Urinary bladder (tissue), 4 donors: ENCODE data around the gene NRXN3. TPM values are rescaled to one million over a fixed set of nuclear protein-coding genes. Genes with fewer than 3 reads are reported as not detected.

Experiments used
- DNase-seq: peaks from one replicate; pipeline ENCODE4 v3.0.0-alpha.2; 2015; ENCODE audit errors: extremely low spot score
- H3K27ac ChIP-seq: one replicate; pipeline ENCODE4 v1.5.1; 2013; ENCODE audit warnings: low read depth, mild to moderate bottlenecking, moderate library complexity
- H3K36me3 ChIP-seq: one replicate; pipeline ENCODE4 v1.6.1; 2013; ENCODE audit warnings: mild to moderate bottlenecking, moderate library complexity; ENCODE audit not compliant: insufficient read depth
- H3K4me1 ChIP-seq: one replicate; pipeline ENCODE4 v1.6.1; 2013; ENCODE audit warnings: mild to moderate bottlenecking, moderate library complexity; ENCODE audit not compliant: insufficient read depth
- H3K4me3 ChIP-seq: one replicate; pipeline ENCODE4 v1.5.1; 2013; ENCODE audit warnings: low read depth, low read length
- WGBS: extraction: QIAGEN DNeasy Blood & Tissue Kit; methylation state at CpG from one replicate; pipeline ENCODE4 v1.1.7; 2013; 5-methylcytosine and 5-hydroxymethylcytosine counted together
- polyA plus RNA-seq: library from polyadenylated mRNA; stranded (reverse); fragments of 200-250 nt; gene quantifications from one replicate; pipeline ENCODE4 v1.2.3, GENCODE V29; 2013
- total RNA-seq: library from RNA; depleted of rRNA; stranded (reverse); fragments of >200 nt; gene quantifications from one replicate; pipeline ENCODE4 v1.2.3, GENCODE V29; 2014
- donor health status: healthy with polysubstance abuse.
- donor health status: healthy.

The NRXN3 gene
- total and polyA plus RNA-seq, 2 donors: 3.9 to 6.7 TPM

- Histone ChIP-seq H3K4me3 (no peak overlapping the region), H3K36me3 (no peaks in the 10 kb centered on the region), H3K27ac (no peak overlapping the region), H3K4me1 (no peaks in the 10 kb centered on the region)
- DNase-seq: no peak
- WGBS: 72% methylated on average over 3 of the region's 3 CpGs
These were observed 121.8 kb downstream of the NRXN3 start for GRCh38 chr14:78292003-78292402.

- no peaks in the 10 kb centered on the region for H3K36me3 ChIP-seq
- DNase-seq: no peak
- 57% methylated on average over 11 of the region's 11 CpGs for WGBS
- H3K4me1 ChIP-seq: no peaks in the 10 kb centered on the region
- no peak overlapping the region for H3K27ac ChIP-seq
- H3K4me3 ChIP-seq: no peak overlapping the region
These were observed 127.7 kb downstream of the NRXN3 start for GRCh38 chr14:78297858-78298257.

GRCh38 chr14:78298298-78298697 lies 128.1 kb downstream of the NRXN3 start:
- Histone ChIP-seq H3K4me1 (no peaks in the 10 kb centered on the region), H3K36me3 (no peaks in the 10 kb centered on the region), H3K4me3 (no peak overlapping the region), H3K27ac (no peak overlapping the region)
- no peak for DNase-seq
- WGBS: 39% methylated on average over 1 of the region's 1 CpG

GRCh38 chr14:78302841-78303240 lies 132.7 kb downstream of the NRXN3 start:
- DNase-seq: no peak
- no peaks in the 10 kb centered on the region for H3K36me3 ChIP-seq
- no peaks in the 10 kb centered on the region for H3K4me1 ChIP-seq

GRCh38 chr14:78307671-78308070 lies 137.5 kb downstream of the NRXN3 start:
- no peaks in the 10 kb centered on the region for H3K36me3 ChIP-seq
- DNase-seq: no peak
- 48% methylated on average over 2 of the region's 2 CpGs for WGBS

More at GRCh38 chr14:78302841-78303240, 132.7 kb downstream of the NRXN3 start:
- Histone ChIP-seq H3K27ac (no peak overlapping the region), H3K4me3 (no peak overlapping the region)
- 19% methylated on average over 2 of the region's 2 CpGs for WGBS

GRCh38 chr14:78308079-78308478 lies 137.9 kb downstream of the NRXN3 start:
- no peak overlapping the region for H3K27ac ChIP-seq
- H3K4me3 ChIP-seq: no peak overlapping the region
- DNase-seq: no peak
- 76% methylated on average over 2 of the region's 2 CpGs for WGBS
- no peaks in the 10 kb centered on the region for H3K36me3 ChIP-seq
- H3K4me1 ChIP-seq: no peaks in the 10 kb centered on the region

More at GRCh38 chr14:78307671-78308070, 137.5 kb downstream of the NRXN3 start:
- no peaks in the 10 kb centered on the region for H3K4me1 ChIP-seq
- no peak overlapping the region for H3K27ac ChIP-seq
- H3K4me3 ChIP-seq: no peak overlapping the region

- Histone ChIP-seq H3K36me3 (no peaks in the 10 kb centered on the region), H3K4me3 (no peak overlapping the region), H3K4me1 (no peaks in the 10 kb centered on the region), H3K27ac (no peak overlapping the region)
- no peak for DNase-seq
- 79% methylated on average over 3 of the region's 3 CpGs for WGBS
These were observed 140.1 kb downstream of the NRXN3 start for GRCh38 chr14:78310272-78310671.

- no peak for DNase-seq
- no peaks in the 10 kb centered on the region for H3K4me1 ChIP-seq
- WGBS: 65% methylated on average over 3 of the region's 3 CpGs
- H3K36me3 ChIP-seq: no peaks in the 10 kb centered on the region
- no peak overlapping the region for H3K4me3 ChIP-seq
- H3K27ac ChIP-seq: no peak overlapping the region
These were observed 143.3 kb downstream of the NRXN3 start for GRCh38 chr14:78313499-78313898.

GRCh38 chr14:78314484-78314883 lies 144.3 kb downstream of the NRXN3 start:
- Histone ChIP-seq H3K27ac (no peak overlapping the region), H3K36me3 (no peaks in the 10 kb centered on the region), H3K4me3 (no peak overlapping the region), H3K4me1 (no peaks in the 10 kb centered on the region)
- DNase-seq: no peak
- WGBS: 83% methylated on average over 4 of the region's 4 CpGs

GRCh38 chr14:78316052-78316451 lies 145.9 kb downstream of the NRXN3 start:
- WGBS: 43% methylated on average over 1 of the region's 1 CpG

GRCh38 chr14:78316786-78317185 lies 146.6 kb downstream of the NRXN3 start:
- no peak overlapping the region for H3K4me3 ChIP-seq
- no peak for DNase-seq
- 61% methylated on average over 3 of the region's 3 CpGs for WGBS
- no peak overlapping the region for H3K27ac ChIP-seq
- H3K4me1 ChIP-seq: no peaks in the 10 kb centered on the region
- no peaks in the 10 kb centered on the region for H3K36me3 ChIP-seq

More at GRCh38 chr14:78316052-78316451, 145.9 kb downstream of the NRXN3 start:
- no peaks in the 10 kb centered on the region for H3K36me3 ChIP-seq
- H3K4me1 ChIP-seq: no peaks in the 10 kb centered on the region
- no peak overlapping the region for H3K4me3 ChIP-seq
- H3K27ac ChIP-seq: no peak overlapping the region
- DNase-seq: no peak

GRCh38 chr14:78319406-78319805 lies 149.2 kb downstream of the NRXN3 start:
- Histone ChIP-seq H3K4me1 (no peaks in the 10 kb centered on the region), H3K27ac (no peak overlapping the region), H3K36me3 (no peaks in the 10 kb centered on the region), H3K4me3 (no peak overlapping the region)
- 79% methylated on average over 2 of the region's 2 CpGs for WGBS
- no peak for DNase-seq

GRCh38 chr14:78319887-78320635 lies 149.9 kb downstream of the NRXN3 start:
- Histone ChIP-seq H3K36me3 (no peaks in the 10 kb centered on the region), H3K4me3 (no peak overlapping the region), H3K4me1 (no peaks in the 10 kb centered on the region), H3K27ac (no peak overlapping the region)
- 14% methylated on average over 12 of the region's 12 CpGs for WGBS
- DNase-seq: no peak

- no peak overlapping the region for H3K4me3 ChIP-seq
- 92% methylated on average over 1 of the region's 1 CpG for WGBS
- H3K27ac ChIP-seq: no peak overlapping the region
- DNase-seq: no peak
- H3K36me3 ChIP-seq: no peaks in the 10 kb centered on the region
- no peaks in the 10 kb centered on the region for H3K4me1 ChIP-seq
These were observed 154.2 kb downstream of the NRXN3 start for GRCh38 chr14:78324353-78324752.
